GM11168 (cell line): ENCODE measurements around the gene TRMT1.
"Not testable (repeated sequence)": the region's sequence is repeated elsewhere in the genome, so short reads cannot be mapped to it uniquely, and the experiment has no call there.

ENCODE experiments used
- in situ Hi-C: fragments of 300-500 bp; cut with MboI; formaldehyde crosslinking; loops from one replicate; pipeline ENCODE4 v1.12.0; 2022; ENCODE audit warnings: low sequenced_read_pairs; ENCODE audit not compliant: unreplicated experiment

The TRMT1 gene

GRCh38 chr19:13116282-13117175 lies at the start of gene TRMT1:
TSS of gene TRMT1 (minus strand) at chr19:13116740. CDS start at chr19:13116399, 341 bp downstream.
- in situ Hi-C loops: no loop called here

DNA sequence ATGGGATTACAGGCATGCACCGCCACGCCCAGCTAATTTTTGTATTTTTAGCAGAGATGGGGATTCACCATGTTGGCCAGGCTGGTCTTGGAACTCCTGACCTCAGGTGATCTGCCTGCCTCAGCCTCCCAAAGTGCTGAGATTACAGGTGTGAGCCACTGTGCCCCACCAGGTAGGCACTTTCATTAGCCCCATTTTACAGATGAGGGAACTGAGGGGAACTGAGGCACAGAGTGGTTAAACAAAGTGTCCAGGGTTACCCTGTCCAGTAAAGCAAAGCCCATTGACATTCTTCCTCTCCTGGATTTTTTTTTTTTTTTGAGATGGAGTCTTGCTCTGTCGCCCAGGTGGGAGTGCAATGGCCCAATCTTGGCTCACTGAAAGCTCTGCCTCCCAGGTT lies 49.6 kb upstream of the TRMT1 start:
- in situ Hi-C loops: not testable (repeated sequence)

DNA sequence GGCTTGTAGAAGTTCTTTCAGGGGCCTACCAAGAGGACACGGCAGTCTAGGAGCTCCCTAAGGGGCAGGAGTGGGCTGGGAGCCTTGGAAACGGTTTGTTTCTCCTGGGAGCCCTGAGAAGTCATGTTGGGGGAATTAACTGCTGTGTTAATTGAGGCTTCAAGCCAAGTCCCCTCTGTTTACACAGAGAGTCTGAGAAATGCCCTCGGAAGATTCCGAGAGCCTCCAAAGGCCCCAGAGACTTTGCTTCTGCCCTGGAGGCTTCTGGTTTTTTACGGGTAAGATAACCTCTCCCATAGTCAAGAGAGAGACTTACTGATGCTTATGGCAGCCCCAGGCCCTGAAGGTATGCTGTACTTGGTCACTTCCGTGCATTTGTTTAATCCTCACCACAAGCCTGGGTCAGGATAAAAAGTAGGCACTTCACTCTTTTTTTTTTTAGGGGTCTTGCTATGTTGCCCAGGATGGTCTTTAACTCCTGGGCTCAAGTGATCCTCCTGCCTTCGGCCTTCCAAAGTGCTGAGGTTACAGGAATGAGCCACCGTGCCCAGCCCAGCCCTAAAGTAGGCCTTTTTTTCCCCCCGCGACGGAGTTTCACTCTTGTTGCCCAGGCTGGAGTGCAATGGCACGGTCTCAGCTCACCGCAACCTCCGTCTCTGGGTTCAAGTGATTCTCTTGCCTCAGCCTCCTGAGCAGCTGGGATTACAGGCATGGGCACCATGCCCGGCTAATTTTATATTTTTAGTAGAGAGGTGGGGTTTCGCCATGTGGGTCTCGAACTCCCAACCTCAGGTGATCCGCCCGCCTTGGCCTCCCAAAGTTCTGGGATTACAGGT lies 48.8 kb upstream of the TRMT1 start:
- in situ Hi-C loops: no loop called here

GRCh38 chr19:13164343-13165161 lies 48.0 kb upstream of the TRMT1 start:
- in situ Hi-C loops: no loop called here

GRCh38 chr19:13163609-13164342 lies 47.2 kb upstream of the TRMT1 start:
- in situ Hi-C loops: no loop called here

GRCh38 chr19:13162724-13163608 lies 46.4 kb upstream of the TRMT1 start:
- in situ Hi-C loops: no loop called here

GRCh38 chr19:13160557-13160956 lies 44.0 kb upstream of the TRMT1 start:
- in situ Hi-C loops: no loop called here

GRCh38 chr19:13159713-13160112 lies 43.2 kb upstream of the TRMT1 start:
- in situ Hi-C loops: no loop called here

- in situ Hi-C loops: no loop called here
These were observed 39.2 kb upstream of the TRMT1 start for GRCh38 chr19:13155472-13156359.

GRCh38 chr19:13154911-13155471 lies 38.5 kb upstream of the TRMT1 start:
- in situ Hi-C loops: no loop called here

DNA sequence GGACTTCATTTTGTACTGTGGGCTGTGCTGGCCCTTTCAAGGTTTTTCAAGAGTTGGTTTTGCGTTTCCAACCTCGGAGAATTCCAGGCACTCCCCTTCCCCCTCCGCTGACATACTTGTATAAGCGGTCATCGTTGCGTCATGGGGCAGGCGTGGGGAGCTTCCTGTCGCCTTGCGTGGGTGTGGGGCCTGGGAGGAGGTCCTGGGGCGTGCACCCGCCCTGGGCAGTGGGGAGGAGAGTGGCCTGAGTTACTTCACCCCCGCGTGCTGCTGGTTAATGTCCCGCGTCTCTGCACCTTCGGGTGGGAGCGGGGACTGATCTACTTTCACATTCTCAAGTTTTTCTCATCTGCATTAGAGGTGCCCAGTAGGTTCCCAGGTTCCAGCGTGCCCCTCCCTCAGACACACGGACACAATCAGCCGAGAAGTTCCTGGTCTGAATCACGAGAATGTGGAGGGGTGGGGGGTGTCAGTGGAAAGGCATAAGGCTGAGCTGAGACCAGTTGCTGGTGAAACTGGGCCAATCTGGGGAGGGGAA lies 37.8 kb upstream of the TRMT1 start:
- in situ Hi-C loops: no loop called here

DNA sequence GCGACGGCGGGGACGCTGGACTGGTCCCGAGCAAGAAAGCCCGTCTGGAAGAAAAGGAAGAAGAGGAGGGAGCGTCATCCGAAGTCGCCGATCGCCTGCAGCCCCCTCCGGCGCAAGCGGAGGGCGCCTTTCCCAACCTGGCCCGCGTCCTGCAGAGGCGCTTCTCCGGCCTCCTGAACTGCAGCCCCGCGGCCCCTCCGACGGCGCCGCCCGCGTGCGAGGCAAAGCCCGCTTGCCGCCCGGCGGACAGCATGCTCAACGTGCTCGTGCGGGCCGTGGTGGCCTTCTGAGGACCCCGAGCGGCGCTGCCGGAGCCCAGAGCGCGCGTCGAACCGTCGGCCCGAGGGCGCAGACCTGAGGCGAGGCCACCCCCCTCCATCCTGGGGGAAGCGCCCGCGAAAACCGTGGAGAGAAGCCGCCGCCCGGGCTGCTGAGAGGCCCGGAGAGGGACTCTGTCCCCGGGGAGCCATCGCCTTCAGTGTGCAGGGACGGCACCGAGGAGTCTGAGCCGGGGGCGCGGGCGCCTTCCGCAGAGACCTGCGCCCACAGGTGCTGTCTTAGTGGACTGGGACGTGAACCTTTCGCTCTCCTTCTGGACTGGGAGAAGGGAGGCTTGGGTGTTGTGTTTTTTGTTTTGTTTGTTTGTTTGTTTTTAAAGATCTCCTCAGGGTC lies 37.2 kb upstream of the TRMT1 start:
- in situ Hi-C loops: no loop called here

- in situ Hi-C loops: no loop called here
These were observed 36.5 kb upstream of the TRMT1 start for GRCh38 chr19:13152974-13153568.

GRCh38 chr19:13152356-13152973 lies 35.9 kb upstream of the TRMT1 start:
- in situ Hi-C loops: no loop called here

GRCh38 chr19:13151605-13152355 lies 35.2 kb upstream of the TRMT1 start:
- in situ Hi-C loops: no loop called here
